T-cell (primary cell): ENCODE measurements around the gene IBTK. TPM values are rescaled to one million over a fixed set of nuclear protein-coding genes. Genes with fewer than 3 reads are reported as not detected.

ENCODE experiments used
- ATAC-seq, 4 experiments: fragments of 200-7000 bp in 3 of 4; fragments of 150-1000 bp in 1 of 4; cut with Tn5 transposase; replicated peaks in 1 of 4; 1 replicate in 3 of 4; 2 replicates in 1 of 4; pipeline ENCODE4 v1.10.0; 2021; ENCODE audit warnings: moderate library complexity in 3 of 4, mild to moderate bottlenecking in 2 of 4, moderate number of reproducible peaks in 1 of 4
- CTCF ChIA-PET, 2 donors: fragments of 300-600 bp; sonication (Branson Sonifier 250); formaldehyde crosslinking; loops; one replicate each; lab custom pipeline; 2022; ENCODE audit warnings: antibody characterized with exemption in 2 of 2; lab: Charles Lee
- POLR2A ChIA-PET, 2 donors: fragments of 300-600 bp; sonication (Branson Sonifier 250); formaldehyde crosslinking; loops; one replicate each; lab custom pipeline; 2022; ENCODE audit warnings: antibody characterized with exemption in 2 of 2; lab: Charles Lee
- DNase-seq, 35 experiments: peaks; one replicate each; pipeline versions ENCODE4 v3.0.0 to v3.0.0-alpha.2; 2013 to 2023
- H3K27ac ChIP-seq: one replicate; pipeline ENCODE4 v1.5.1; 2013; ENCODE audit warnings: low read length
- H3K27me3 ChIP-seq, 2 experiments: replicated peaks in 1 of 2; 1 replicate in 1 of 2; 2 replicates in 1 of 2; pipeline versions ENCODE4 v1.6.1 to v1.7.0; 2013; ENCODE audit warnings: low read length in 1 of 2, mixed read lengths in 1 of 2; ENCODE audit not compliant: control insufficient read depth in 2 of 2, insufficient read depth in 2 of 2; ENCODE audit errors: extremely low read depth in 1 of 2
- H3K36me3 ChIP-seq, 2 donors: 1 replicate in 1 of 2; 2 replicates in 1 of 2; pipeline versions ENCODE4 v1.6.1 to v1.7.0; 2013; ENCODE audit warnings: low read length in 1 of 2; ENCODE audit not compliant: control insufficient read depth in 2 of 2, insufficient read depth in 1 of 2; ENCODE audit errors: extremely low read depth in 1 of 2
- H3K4me1 ChIP-seq, 2 experiments: 1 replicate in 1 of 2; 2 replicates in 1 of 2; pipeline versions ENCODE4 v1.6.1 to v1.7.0; 2013; ENCODE audit warnings: low read length in 2 of 2, mixed read lengths in 1 of 2; ENCODE audit not compliant: insufficient read depth in 2 of 2, control insufficient read depth in 1 of 2; ENCODE audit errors: extremely low read depth in 1 of 2
- H3K4me3 ChIP-seq, 2 donors: 1 replicate in 1 of 2; 2 replicates in 1 of 2; pipeline versions ENCODE4 v1.5.1 to v1.7.0; 2013; ENCODE audit warnings: mild to moderate bottlenecking in 2 of 2, low read length in 1 of 2, moderate library complexity in 1 of 2; ENCODE audit not compliant: control insufficient read depth in 1 of 2; ENCODE audit errors: extremely low read depth in 1 of 2
- H3K9me3 ChIP-seq: 2 replicates; pipeline ENCODE4 v1.7.0; 2013
- H3K27ac Mint-ChIP-seq, 2 donors: one replicate each; pipeline ENCODE4 v1.8.0; 2020 to 2021; ENCODE audit warnings: mild to moderate bottlenecking in 2 of 2, mixed read lengths in 2 of 2
- H3K27me3 Mint-ChIP-seq, 2 donors: one replicate each; pipeline ENCODE4 v1.8.0; 2021 to 2022; ENCODE audit warnings: mixed read lengths in 2 of 2
- H3K36me3 Mint-ChIP-seq: one replicate; pipeline ENCODE4 v1.8.0; 2021; ENCODE audit warnings: mixed read lengths
- H3K4me1 Mint-ChIP-seq, 3 donors: one replicate each; pipeline ENCODE4 v1.8.0; 2020 to 2022; ENCODE audit warnings: mixed read lengths in 3 of 3, mild to moderate bottlenecking in 1 of 3
- H3K4me3 Mint-ChIP-seq, 3 donors: one replicate each; pipeline ENCODE4 v1.8.0; 2020 to 2022; ENCODE audit warnings: mild to moderate bottlenecking in 3 of 3, mixed read lengths in 3 of 3, moderate library complexity in 3 of 3
- H3K9me3 Mint-ChIP-seq, 3 donors: one replicate each; pipeline ENCODE4 v1.8.0; 2020 to 2022; ENCODE audit warnings: mixed read lengths in 3 of 3
- WGBS: methylation state at CpG from one replicate; pipeline ENCODE4 v1.1.5; 2013; ENCODE audit warnings: missing lambda C conversion rate; ENCODE audit not compliant: insufficient coverage; 5-methylcytosine and 5-hydroxymethylcytosine counted together
- total RNA-seq, 35 experiments: library from RNA in 6 of 35; stranded (reverse) in 6 of 35; fragments of 120-200 nt in 1 of 35; gene quantifications; one replicate each; pipeline versions ENCODE4 v1.2.1 to v1.2.4 and lab custom pipeline; 2013 to 2026

IBTK gene
- total RNA-seq, 5 donors from 2014 or later (not counting 1 experiment from before 2014, with no cell fraction given) = 19.2 to 21.9 (median 20.7) TPM

GRCh38 chr6:82246802-82247504 lies 591 bp downstream of the IBTK start:
- Histone ChIP-seq H3K27me3 (no peaks in the 10 kb centered on the region), H3K36me3 (no peaks in the 10 kb centered on the region), H3K27ac (peak overlapping the region; percentile 83), H3K4me1 (peaks cover 10 to 27% of the 10 kb centered on the region in 2 experiments), H3K9me3 (no peaks in the 10 kb centered on the region), H3K4me3 (peak overlapping the region; percentile 82 to 95)
- CTCF ChIA-PET = interaction anchor here in 1 of 2 donors (1.5 to 3.8 kb wide), 2 partner anchors 29 to 819 kb away, joined by 3 to 38 read pairs; partner anchors contain the start of genes DOP1A and UBE3D
- POLR2A ChIA-PET = no interaction called here
- peak overlapping the region; percentile 93 to 96 for H3K27ac Mint-ChIP-seq
- no peaks in the 10 kb centered on the region for H3K27me3 Mint-ChIP-seq
- peak in 4 of 35 experiments; percentile 9 to 26 (median 20) for DNase-seq
- H3K4me3 Mint-ChIP-seq = peak overlapping the region; percentile 95 to 98 (median 97)
- peak in 3 of 4 experiments; percentile 27 to 43 (median 33) for ATAC-seq
- no peaks in the 10 kb centered on the region for H3K9me3 Mint-ChIP-seq
- WGBS = 1% methylated on average over 27 of the region's 32 CpGs
- peaks cover 14% of the 10 kb centered on the region for H3K36me3 Mint-ChIP-seq
- peaks cover 49 to 50% (median 50%) of the 10 kb centered on the region in 3 donors for H3K4me1 Mint-ChIP-seq

GRCh38 chr6:82246370-82246769 lies 1.2 kb downstream of the IBTK start:
- H3K4me3 Mint-ChIP-seq = peak overlapping the region; percentile 95 to 98 (median 97)
- no CpG with 5 or more reads among the region's 12 CpGs for WGBS
- ATAC-seq = no peak
- Histone ChIP-seq H3K36me3 (no peaks in the 10 kb centered on the region), H3K4me1 (peaks cover 10 to 27% of the 10 kb centered on the region in 2 experiments), H3K27ac (no peak overlapping the region), H3K4me3 (peak overlapping the region; percentile 82 to 95), H3K27me3 (no peaks in the 10 kb centered on the region), H3K9me3 (no peaks in the 10 kb centered on the region)
- ChIA-PET CTCF (interaction anchor here in 1 of 2 donors (0.6 to 3.8 kb wide), 2 partner anchors 126 to 820 kb away, joined by 3 to 38 read pairs; partner anchors contain the start of genes DOP1A and UBE3D), POLR2A (no interaction called here)
- no peaks in the 10 kb centered on the region for H3K27me3 Mint-ChIP-seq
- no peak for DNase-seq
- H3K9me3 Mint-ChIP-seq = no peaks in the 10 kb centered on the region
- peak overlapping the region; percentile 86 to 96 for H3K27ac Mint-ChIP-seq
- peaks cover 14% of the 10 kb centered on the region for H3K36me3 Mint-ChIP-seq
- H3K4me1 Mint-ChIP-seq = peaks cover 53 to 55% (median 54%) of the 10 kb centered on the region in 3 donors

GRCh38 chr6:82245376-82245775 lies 2.2 kb downstream of the IBTK start:
- no peak overlapping the region for H3K27ac ChIP-seq
- ATAC-seq = no peak
- H3K27ac Mint-ChIP-seq = no peak overlapping the region
- H3K27me3 ChIP-seq = no peaks in the 10 kb centered on the region
- ChIA-PET CTCF (no interaction called here), POLR2A (no interaction called here)
- no peaks in the 10 kb centered on the region for H3K27me3 Mint-ChIP-seq
- H3K4me3 Mint-ChIP-seq = peak overlapping the region; percentile 46 to 65 (median 56)
- no peak for DNase-seq
- H3K9me3 ChIP-seq = no peaks in the 10 kb centered on the region
- H3K4me1 ChIP-seq = peaks cover 10 to 27% of the 10 kb centered on the region in 2 experiments
- WGBS = no CpG with 5 or more reads among the region's 4 CpGs
- peaks cover 61% of the 10 kb centered on the region in 3 donors for H3K4me1 Mint-ChIP-seq
- H3K36me3 Mint-ChIP-seq = peaks cover 18% of the 10 kb centered on the region
- H3K36me3 ChIP-seq = no peaks in the 10 kb centered on the region
- H3K4me3 ChIP-seq = no peak overlapping the region
- H3K9me3 Mint-ChIP-seq = no peaks in the 10 kb centered on the region

GRCh38 chr6:82243884-82244283 lies 3.7 kb downstream of the IBTK start:
- ATAC-seq (no peak), DNase-seq (no peak)
- Histone ChIP-seq H3K9me3 (no peaks in the 10 kb centered on the region), H3K4me1 (peaks cover 10 to 27% of the 10 kb centered on the region in 2 experiments), H3K27me3 (no peaks in the 10 kb centered on the region), H3K36me3 (peaks cover 0 to 4% of the 10 kb centered on the region in 2 donors), H3K27ac (no peak overlapping the region), H3K4me3 (no peak overlapping the region)
- Mint-ChIP-seq H3K27me3 (no peaks in the 10 kb centered on the region), H3K4me3 (no peak overlapping the region), H3K4me1 (peaks cover 61 to 68% (median 66%) of the 10 kb centered on the region in 3 donors), H3K27ac (no peak overlapping the region), H3K36me3 (peaks cover 26% of the 10 kb centered on the region), H3K9me3 (no peaks in the 10 kb centered on the region)
- CTCF ChIA-PET = interaction anchor here (0.6 to 1.1 kb wide), 3 partner anchors 823 to 968 kb away, joined by 3 to 4 read pairs (median 3); partner anchors contain the start of gene DOP1A (in 1 of the 2)
- WGBS = 100% methylated on average over 1 of the region's 4 CpGs
- POLR2A ChIA-PET = no interaction called here

GRCh38 chr6:82240186-82240585 lies 7.4 kb downstream of the IBTK start:
- Histone ChIP-seq H3K4me1 (peaks cover 2 to 5% of the 10 kb centered on the region in 2 experiments), H3K4me3 (no peak overlapping the region), H3K27ac (no peak overlapping the region), H3K36me3 (peaks cover 2 to 11% of the 10 kb centered on the region in 2 donors), H3K9me3 (no peaks in the 10 kb centered on the region), H3K27me3 (no peaks in the 10 kb centered on the region)
- Mint-ChIP-seq H3K4me3 (no peak overlapping the region), H3K4me1 (peaks cover 48 to 52% (median 51%) of the 10 kb centered on the region in 3 donors), H3K27ac (no peak overlapping the region), H3K9me3 (no peaks in the 10 kb centered on the region), H3K36me3 (peaks cover 30% of the 10 kb centered on the region), H3K27me3 (no peaks in the 10 kb centered on the region)
- ATAC-seq (no peak), DNase-seq (no peak)
- POLR2A ChIA-PET = interaction anchor here (0.8 to 1.3 kb wide), 2 partner anchors 12 to 488 kb away, joined by 3 to 4 read pairs; partner anchors contain the start of gene TENT5A (in 1 of the 2)
- no CpG with 5 or more reads among the region's 3 CpGs for WGBS
- CTCF ChIA-PET = interaction anchor here (1.0 to 1.8 kb wide), 2 partner anchors 11 to 827 kb away, joined by 3 to 5 read pairs; partner anchors contain the start of gene DOP1A (in 1 of the 2)

- no peaks in the 10 kb centered on the region for H3K9me3 Mint-ChIP-seq
- peaks cover 2 to 3% of the 10 kb centered on the region in 2 experiments for H3K4me1 ChIP-seq
- DNase-seq (no peak), ATAC-seq (no peak)
- H3K27me3 Mint-ChIP-seq = no peaks in the 10 kb centered on the region
- ChIA-PET CTCF (no interaction called here), POLR2A (no interaction called here)
- no peaks in the 10 kb centered on the region for H3K27me3 ChIP-seq
- H3K9me3 ChIP-seq = no peaks in the 10 kb centered on the region
- peaks cover 42 to 47% (median 45%) of the 10 kb centered on the region in 3 donors for H3K4me1 Mint-ChIP-seq
- no CpG with 5 or more reads among the region's 2 CpGs for WGBS
- H3K27ac Mint-ChIP-seq = no peak overlapping the region
- H3K27ac ChIP-seq = no peak overlapping the region
- peaks cover 4 to 11% of the 10 kb centered on the region in 2 donors for H3K36me3 ChIP-seq
- no peak overlapping the region for H3K4me3 ChIP-seq
- H3K36me3 Mint-ChIP-seq = peaks cover 28% of the 10 kb centered on the region
- no peak overlapping the region for H3K4me3 Mint-ChIP-seq
These were observed 7.9 kb downstream of the IBTK start for GRCh38 chr6:82239597-82239996.
